HG03095 (cell line): ENCODE data around the gene CIC.

Experiments
- ATAC-seq: cut with Tn5 transposase; IDR thresholded peaks from one replicate; pipeline ENCODE4 v1.9.1; 2021; ENCODE audit warnings: moderate library complexity; ENCODE audit not compliant: unreplicated experiment

The CIC gene

GRCh38 chr19:42303876-42304275, 34.8 kb downstream of the CIC start:
- ATAC-seq: no peak

GRCh38 chr19:42306646-42307045, 37.6 kb downstream of the CIC start:
- no peak for ATAC-seq

GRCh38 chr19:42309686-42310085, 40.6 kb downstream of the CIC start:
- no peak for ATAC-seq

GRCh38 chr19:42311657-42312056, 42.6 kb downstream of the CIC start:
- no peak for ATAC-seq

DNA sequence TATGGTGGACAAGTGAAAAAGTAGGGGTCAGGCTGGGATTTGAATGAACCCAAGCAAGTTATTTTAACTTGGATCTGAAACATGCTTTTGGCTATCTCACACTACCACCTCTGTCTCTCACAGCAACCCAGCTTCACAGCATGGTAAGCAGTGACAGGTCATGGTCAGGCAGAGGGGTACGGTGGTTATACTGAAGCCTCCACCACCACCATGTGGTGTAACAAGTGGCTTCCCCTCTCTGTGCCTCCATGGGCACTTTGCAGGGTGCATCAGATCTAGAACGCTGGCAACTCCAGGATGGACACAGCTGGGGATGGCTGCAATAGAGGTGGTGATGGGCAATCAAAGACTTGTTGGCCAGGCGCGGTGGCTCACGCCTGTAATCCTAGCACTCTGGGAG, 43.3 kb downstream of the CIC start:
- no peak for ATAC-seq

- no peak for ATAC-seq
Observed at GRCh38 chr19:42313096-42313839, 44.2 kb downstream of the CIC start, which contains the start of gene TMEM145. Gene TMEM145, plus strand, starts transcription at chr19:42313309. Its CDS starts 68 bp downstream, at chr19:42313377.

- no peak for ATAC-seq
Observed at GRCh38 chr19:42313840-42314755, 45.0 kb downstream of the CIC start.

DNA sequence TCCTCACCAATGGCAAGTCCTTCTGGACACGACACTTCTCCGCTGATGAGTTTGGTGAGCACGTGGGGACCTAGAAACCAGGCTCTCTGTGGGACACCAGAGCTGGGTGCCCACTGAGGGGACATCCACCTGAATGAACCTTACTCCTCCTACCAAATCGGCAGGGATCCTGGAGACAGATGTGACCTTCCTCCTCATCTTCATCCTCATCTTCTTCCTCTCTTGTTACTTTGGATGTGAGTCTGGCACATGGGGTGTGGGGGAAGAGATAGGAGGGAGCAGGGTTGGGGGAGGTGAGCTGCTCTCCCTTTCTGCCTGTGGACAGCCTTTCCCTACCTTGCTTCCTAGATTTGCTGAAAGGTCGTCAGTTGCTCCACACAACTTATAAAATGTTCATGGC, 46.0 kb downstream of the CIC start:
- no peak for ATAC-seq

GRCh38 chr19:42316223-42317211, 47.5 kb downstream of the CIC start:
- no peak for ATAC-seq

DNA sequence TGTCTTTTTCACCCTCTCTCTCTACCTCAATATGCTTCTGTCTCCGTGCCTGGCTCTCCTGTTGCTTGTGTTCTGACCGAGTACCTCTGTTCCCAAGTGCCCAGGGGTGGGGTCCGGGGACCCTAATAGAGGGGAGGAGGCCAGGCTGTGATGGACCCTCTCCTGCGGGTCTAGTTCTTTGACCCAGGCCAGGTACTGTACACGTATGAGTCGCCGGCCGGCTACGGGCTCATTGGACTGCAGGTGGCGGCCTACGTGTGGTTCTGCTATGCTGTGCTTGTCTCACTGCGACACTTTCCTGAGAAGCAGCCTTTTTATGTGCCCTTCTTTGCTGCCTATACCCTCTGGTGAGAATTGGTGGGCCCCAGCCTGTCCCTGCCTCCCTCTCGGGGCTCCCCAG, 48.5 kb downstream of the CIC start:
- ATAC-seq: no peak

GRCh38 chr19:42322305-42322704, 53.3 kb downstream of the CIC start:
- ATAC-seq: no peak

DNA sequence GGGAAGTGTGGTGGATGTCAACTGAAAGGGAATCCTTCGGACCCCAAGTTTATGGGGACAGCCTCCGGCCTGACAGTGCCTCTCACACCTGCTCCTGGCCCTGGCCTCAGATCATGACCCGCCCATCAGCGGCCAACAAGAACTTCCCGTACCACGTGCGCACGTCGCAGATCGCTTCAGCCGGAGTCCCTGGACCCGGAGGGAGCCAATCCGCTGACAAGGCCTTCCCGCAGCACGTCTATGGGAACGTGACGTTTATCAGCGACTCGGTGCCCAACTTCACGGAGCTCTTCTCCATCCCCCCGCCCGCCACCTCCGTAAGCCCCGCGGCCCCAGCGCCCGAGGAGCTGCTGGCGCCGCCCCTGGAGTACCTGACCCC, 54.4 kb downstream of the CIC start:
- no peak for ATAC-seq

GRCh38 chr19:42323852-42324654, 55.0 kb downstream of the CIC start:
- ATAC-seq: no peak

GRCh38 chr19:42324655-42325307, 55.7 kb downstream of the CIC start:
- ATAC-seq: no peak

DNA sequence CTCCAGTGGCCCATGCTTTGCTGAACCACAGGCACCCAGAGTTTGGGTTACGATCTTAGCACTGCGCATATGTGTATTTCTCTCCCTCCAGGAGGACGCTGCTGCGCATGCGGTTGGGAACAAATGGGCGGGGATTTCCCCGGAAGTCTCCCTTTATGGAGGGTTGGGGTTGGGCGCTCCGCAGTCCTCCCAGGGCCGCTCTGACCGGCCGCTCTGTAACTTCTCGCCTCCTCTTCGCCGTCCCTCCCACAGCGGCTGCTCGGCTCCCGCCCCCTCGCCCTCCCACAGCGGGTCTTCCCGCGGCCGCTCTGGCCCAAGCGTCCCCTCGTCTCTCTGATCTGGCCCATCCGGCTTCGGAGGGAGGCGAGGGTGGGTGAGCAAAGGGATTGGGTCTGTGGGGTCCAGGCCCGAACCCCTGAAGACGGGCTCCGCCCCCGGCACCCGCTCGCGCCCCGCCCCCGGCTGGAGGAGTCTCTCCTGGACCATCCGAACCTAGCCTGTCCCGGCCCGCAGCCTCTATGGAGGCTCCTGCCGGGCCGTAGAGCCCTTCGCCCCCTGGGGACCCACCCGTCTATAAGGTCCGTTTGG, 56.4 kb downstream of the CIC start, which contains the start of gene MEGF8:
MEGF8 (plus strand) TSS at position 328 of the 588 bp plus-strand sequence. CDS start 609 bp downstream, outside the sequence.
- peak; percentile 76 for ATAC-seq

- ATAC-seq: peak; percentile 9
Observed at GRCh38 chr19:42325896-42326771, 57.1 kb downstream of the CIC start.

- ATAC-seq: no peak
Observed at GRCh38 chr19:42326969-42327368, 57.9 kb downstream of the CIC start.

GRCh38 chr19:42327381-42327780, 58.3 kb downstream of the CIC start:
- no peak for ATAC-seq
